ENCODE data around the gene EIF4H. TPM values are rescaled to one million over a fixed set of nuclear protein-coding genes. Genes with fewer than 3 reads are reported as not detected.

Gene EIF4H
- total RNA-seq, 1 experiment from 2014 or later: 384 TPM

- H3K4me3 ChIP-seq (replicated peaks in 1 of 2; ENCODE audit: low read depth in 1 of 2, low read length in 2 of 2): no peak overlapping the region
- no TSS peak for BruUV-seq (replicated peaks)
- ChIA-PET POLR2A (interaction anchor here (0.6 to 0.7 kb wide), 2 partner anchors 11 to 60 kb away, joined by 3 to 4 read pairs; no protein-coding TSS in a partner anchor), RAD21 (ENCODE audit: low non-redundant PET in 1 of 2, low total read pairs in 2 of 2, uncharacterized antibody in 2 of 2, unreplicated experiment in 2 of 2) (no interaction called here), CTCF (interaction anchor here (1.0 to 1.7 kb wide), 2 partner anchors 9 to 207 kb away, joined by 3 read pairs; no protein-coding TSS in a partner anchor)
- DNase-seq (ENCODE audit: low read depth, low spot score): no peak
- no peaks in the 10 kb centered on the region for H4K20me1 ChIP-seq (ENCODE audit: insufficient read depth)
- H3K27me3 ChIP-seq (ENCODE audit: insufficient read depth, low read length): no peaks in the 10 kb centered on the region
- TF ChIP-seq EZH2phosphoT487 (IDR thresholded peaks at IDR 0.05; ENCODE audit: borderline replicate concordance) (no peak), REST (IDR thresholded peaks at IDR 0.05; ENCODE audit: low read depth) (no peak), SRF (IDR thresholded peaks at IDR 0.05; ENCODE audit: low read depth) (no peak), POLR2AphosphoS5 (IDR thresholded peaks at IDR 0.05; ENCODE audit: low read depth, low read length) (no peak), SP1 (IDR thresholded peaks at IDR 0.05; ENCODE audit: low read depth) (no peak), YY1 (IDR thresholded peaks at IDR 0.05; ENCODE audit: extremely low read depth, insufficient replicate concordance, low read depth, low read length) (no peak)
- TF ChIP-seq, protein P1, sequence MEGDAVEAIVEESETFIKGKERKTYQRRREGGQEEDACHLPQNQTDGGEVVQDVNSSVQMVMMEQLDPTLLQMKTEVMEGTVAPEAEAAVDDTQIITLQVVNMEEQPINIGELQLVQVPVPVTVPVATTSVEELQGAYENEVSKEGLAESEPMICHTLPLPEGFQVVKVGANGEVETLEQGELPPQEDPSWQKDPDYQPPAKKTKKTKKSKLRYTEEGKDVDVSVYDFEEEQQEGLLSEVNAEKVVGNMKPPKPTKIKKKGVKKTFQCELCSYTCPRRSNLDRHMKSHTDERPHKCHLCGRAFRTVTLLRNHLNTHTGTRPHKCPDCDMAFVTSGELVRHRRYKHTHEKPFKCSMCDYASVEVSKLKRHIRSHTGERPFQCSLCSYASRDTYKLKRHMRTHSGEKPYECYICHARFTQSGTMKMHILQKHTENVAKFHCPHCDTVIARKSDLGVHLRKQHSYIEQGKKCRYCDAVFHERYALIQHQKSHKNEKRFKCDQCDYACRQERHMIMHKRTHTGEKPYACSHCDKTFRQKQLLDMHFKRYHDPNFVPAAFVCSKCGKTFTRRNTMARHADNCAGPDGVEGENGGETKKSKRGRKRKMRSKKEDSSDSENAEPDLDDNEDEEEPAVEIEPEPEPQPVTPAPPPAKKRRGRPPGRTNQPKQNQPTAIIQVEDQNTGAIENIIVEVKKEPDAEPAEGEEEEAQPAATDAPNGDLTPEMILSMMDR (IDR thresholded peaks at IDR 0.05 in 2 of 3, conservative IDR thresholded peaks at IDR 0.05 in 1 of 3; ENCODE audit: borderline replicate concordance in 1 of 3, insufficient read depth in 1 of 3, low read depth in 2 of 3, low read length in 2 of 3): peak in 1 of 3 experiments; percentile 21; a peak in 1 of 6 replicates
- no peak overlapping the region for H3K4me2 ChIP-seq (ENCODE audit: low read length)
- H3K9ac ChIP-seq (ENCODE audit: low read length): no peak overlapping the region
- H2AFZ ChIP-seq (ENCODE audit: low read depth, low read length, poor library complexity, severe bottlenecking): no peak overlapping the region
- no peak for ATAC-seq
- H3K9me3 ChIP-seq (ENCODE audit: control insufficient read depth in 1 of 2, insufficient read depth in 1 of 2, low read depth in 1 of 2, low read length in 2 of 2): no peaks in the 10 kb centered on the region
- H3K79me2 ChIP-seq (ENCODE audit: insufficient read depth, low read length): peaks cover 61% of the 10 kb centered on the region
- H3K9me2 ChIP-seq (ENCODE audit: insufficient read depth): no peaks in the 10 kb centered on the region
- H3K27ac ChIP-seq (ENCODE audit: low read depth, low read length): no peak overlapping the region
- H3K4me1 ChIP-seq (ENCODE audit: control insufficient read depth in 1 of 2, insufficient read depth in 2 of 2, low read length in 2 of 2): peaks cover 12 to 20% of the 10 kb centered on the region in 2 experiments
- intact Hi-C loops (cut with micrococcal nuclease): no loop called here
- H3K36me3 ChIP-seq (ENCODE audit: control insufficient read depth in 1 of 2, insufficient read depth in 2 of 2, low read length in 2 of 2): peaks cover 53 to 54% of the 10 kb centered on the region in 2 experiments
Observed at GRCh38 chr7:74193913-74194312, 19.8 kb downstream of the EIF4H start.

Measured in HCT116 (cell line).